B cell (primary cell): ENCODE results near the gene AUP1. TPM values are rescaled to one million over a fixed set of nuclear protein-coding genes. Genes with fewer than 3 reads are reported as not detected.

Experiments used
- ATAC-seq: fragments of 200-7000 bp; cut with Tn5 transposase; one replicate; pipeline ENCODE4 v1.10.0; 2021; ENCODE audit warnings: low read depth, mild to moderate bottlenecking, moderate number of reproducible peaks, moderate library complexity
- CTCF ChIA-PET: fragments of 350-600 bp; sonication (Branson Sonifier 250); formaldehyde crosslinking; loops from one replicate; lab custom pipeline; 2021; ENCODE audit warnings: antibody characterized with exemption, inconsistent platforms; lab: Charles Lee
- POLR2A ChIA-PET: fragments of 350-600 bp; sonication (Branson Sonifier 250); formaldehyde crosslinking; loops from one replicate; lab custom pipeline; 2021; ENCODE audit warnings: antibody characterized with exemption; lab: Charles Lee
- DNase-seq: peaks from one replicate; pipeline ENCODE4 v3.0.0; 2013
- H2AFZ ChIP-seq: 2 replicates; pipeline ENCODE4 v1.6.1; 2012; ENCODE audit warnings: mild to moderate bottlenecking, low read depth, low read length; ENCODE audit not compliant: insufficient read depth, poor library complexity, severe bottlenecking
- H3K27ac ChIP-seq, 2 donors: 1 replicate in 1 of 2; 2 replicates in 1 of 2; pipeline ENCODE4 v1.5.1; 2012 to 2013; ENCODE audit warnings: low read length in 2 of 2, mild to moderate bottlenecking in 2 of 2, moderate library complexity in 1 of 2
- H3K27me3 ChIP-seq, 4 experiments: fragments of 200-600 bp in 1 of 4; sonication (generic) in 1 of 4; replicated peaks in 1 of 4; 1 replicate in 2 of 4; 2 replicates in 2 of 4; pipeline versions ENCODE4 v1.6.1 to v1.7.0; 2013 to 2016; ENCODE audit warnings: low read length in 3 of 4, mild to moderate bottlenecking in 2 of 4, mixed read lengths in 1 of 4, moderate library complexity in 1 of 4; ENCODE audit not compliant: insufficient read depth in 4 of 4, control insufficient read depth in 3 of 4; ENCODE audit errors: control extremely low read depth in 1 of 4
- H3K36me3 ChIP-seq, 2 experiments: replicated peaks in 1 of 2; 1 replicate in 1 of 2; 2 replicates in 1 of 2; pipeline versions ENCODE4 v1.6.1 to v1.7.1; 2013; ENCODE audit warnings: low read length in 1 of 2; ENCODE audit not compliant: insufficient read depth in 2 of 2, control insufficient read depth in 1 of 2; ENCODE audit errors: control extremely low read depth in 1 of 2, extremely low read depth in 1 of 2
- H3K4me1 ChIP-seq, 2 donors: fragments of 200-600 bp in 1 of 2; sonication (generic) in 1 of 2; 1 replicate in 1 of 2; 2 replicates in 1 of 2; pipeline versions ENCODE4 v1.5.1 to v1.6.1; 2013 to 2017; ENCODE audit warnings: low read length in 2 of 2; ENCODE audit not compliant: control insufficient read depth in 2 of 2, insufficient read depth in 2 of 2
- H3K4me2 ChIP-seq: replicated peaks from 2 replicates; pipeline ENCODE3; 2012; ENCODE audit warnings: mild to moderate bottlenecking, low read depth, low read length; ENCODE audit not compliant: poor library complexity, severe bottlenecking
- H3K4me3 ChIP-seq, 5 experiments: fragments of 200-600 bp in 1 of 5; sonication (generic) in 1 of 5; 1 replicate in 3 of 5; 2 replicates in 2 of 5; pipeline versions ENCODE4 v1.5.1 to v1.7.0; 2011 to 2016; ENCODE audit warnings: low read length in 4 of 5, mild to moderate bottlenecking in 4 of 5, low read depth in 2 of 5, control low read depth in 1 of 5, moderate library complexity in 1 of 5; ENCODE audit not compliant: insufficient read depth in 1 of 5; ENCODE audit errors: control extremely low read depth in 1 of 5, extremely low read depth in 1 of 5
- H3K79me2 ChIP-seq: fragments of 200-600 bp; sonication (generic); one replicate; pipeline ENCODE4 v1.6.0; 2016; ENCODE audit warnings: low read length; ENCODE audit not compliant: control insufficient read depth, insufficient read depth
- H3K9ac ChIP-seq: fragments of 200-600 bp; sonication (generic); 2 replicates; pipeline ENCODE4 v1.6.1; 2017; ENCODE audit warnings: mild to moderate bottlenecking, low read length, moderate library complexity
- H3K9me3 ChIP-seq, 3 donors: one replicate each; pipeline versions ENCODE4 v1.6.1 to v1.7.1; 2013; ENCODE audit warnings: low read length in 2 of 3; ENCODE audit not compliant: control insufficient read depth in 2 of 3, insufficient read depth in 1 of 3; ENCODE audit errors: control extremely low read depth in 1 of 3
- H4K20me1 ChIP-seq: 2 replicates; pipeline ENCODE4 v1.6.0; 2012; ENCODE audit warnings: mild to moderate bottlenecking, low read length; ENCODE audit not compliant: insufficient read depth, control insufficient read depth, poor library complexity, severe bottlenecking
- H3K27ac Mint-ChIP-seq: one replicate; pipeline ENCODE4 v1.8.0; 2021; ENCODE audit warnings: mixed read lengths
- H3K27me3 Mint-ChIP-seq: one replicate; pipeline ENCODE4 v1.8.0; 2021; ENCODE audit warnings: mixed read lengths
- H3K4me1 Mint-ChIP-seq: one replicate; pipeline ENCODE4 v1.8.0; 2021; ENCODE audit warnings: mixed read lengths
- H3K4me3 Mint-ChIP-seq: one replicate; pipeline ENCODE4 v1.8.0; 2021; ENCODE audit warnings: mixed read lengths
- H3K9me3 Mint-ChIP-seq: one replicate; pipeline ENCODE4 v1.8.0; 2022; ENCODE audit warnings: mixed read lengths; ENCODE audit not compliant: insufficient read depth
- CTCF ChIP-seq: fragments of 200-600 bp; IDR thresholded peaks from one replicate; pipeline ENCODE4 v1.8.0; 2022; ENCODE audit warnings: antibody characterized with exemption, mild to moderate bottlenecking
- EZH2 ChIP-seq: IDR thresholded peaks from 2 replicates; pipeline ENCODE4 v1.6.1; 2012; ENCODE audit warnings: borderline replicate concordance, low read depth, mild to moderate bottlenecking, moderate library complexity, low read length; ENCODE audit not compliant: insufficient read depth, poor library complexity, severe bottlenecking
- WGBS: methylation state at CpG from one replicate; pipeline ENCODE4 v1.1.5; 2013; ENCODE audit warnings: missing lambda C conversion rate; ENCODE audit not compliant: insufficient coverage; 5-methylcytosine and 5-hydroxymethylcytosine counted together
- intact Hi-C: fragments of 100-400 bp; cut with micrococcal nuclease; formaldehyde crosslinking; loops from one replicate; pipeline ENCODE4 v1.10.0; 2022
- polyA plus RNA-seq: library from polyadenylated mRNA; depleted of rRNA; stranded (reverse); fragments of >200 nt; gene quantifications from 2 replicates; pipeline ENCODE4 v1.2.3, GENCODE V29; 2012
- total RNA-seq, 2 donors: library from RNA; stranded (reverse); fragments of 120-200 nt in 1 of 2; gene quantifications; 1 replicate in 1 of 2; 2 replicates in 1 of 2; pipeline versions ENCODE4 v1.2.3 to v1.2.4, GENCODE V29; 2013 to 2022

AUP1 gene
- total and polyA plus RNA-seq, 2 donors (not counting 1 experiment from before 2014, with no cell fraction given), result 201 to 525 TPM

- Mint-ChIP-seq H3K9me3 (no peaks in the 10 kb centered on the region), H3K4me1 (peaks cover 32% of the 10 kb centered on the region), H3K4me3 (peak overlapping the region; percentile 92), H3K27me3 (peaks cover 38% of the 10 kb centered on the region), H3K27ac (peak overlapping the region; percentile 26)
- peak overlapping the region in 1 of 5 experiments; percentile 69 for H3K4me3 ChIP-seq
- no peaks in the 10 kb centered on the region for H3K79me2 ChIP-seq
- DNase-seq, result no peak
- H3K27me3 ChIP-seq, result peaks cover 0 to 52% (median 28%) of the 10 kb centered on the region in 4 experiments
- ChIA-PET CTCF (interaction anchor here (1.4 to 1.7 kb wide), 3 partner anchors 10 to 89 kb away, joined by 4 to 6 read pairs (median 4); partner anchors contain the start of gene PCGF1), POLR2A (interaction anchor here (0.5 to 1.9 kb wide), 4 partner anchors 10 to 35 kb away, joined by 3 to 7 read pairs (median 3); partner anchors contain the start of genes AUP1, HTRA2 and PCGF1)
- H3K27ac ChIP-seq, result no peak overlapping the region
- peak overlapping the region; percentile 70 for H3K9ac ChIP-seq
- no peak for ATAC-seq
- peak overlapping the region; percentile 91 for H3K4me2 ChIP-seq
- TF ChIP-seq CTCF (no peak), EZH2 (no peak)
- H4K20me1 ChIP-seq, result no peaks in the 10 kb centered on the region
- H3K4me1 ChIP-seq, result peaks cover 31 to 34% of the 10 kb centered on the region in 2 donors
- H2AFZ ChIP-seq, result no peak overlapping the region
- intact Hi-C loops, result loop anchor here (5.0 kb wide), 1 partner anchor 35 kb away; no protein-coding TSS in a partner anchor
- peaks cover 0 to 18% (median 0%) of the 10 kb centered on the region in 3 donors for H3K9me3 ChIP-seq
- H3K36me3 ChIP-seq, result peaks cover 0 to 20% of the 10 kb centered on the region in 2 experiments
- WGBS, result 70% methylated on average over 14 of the region's 19 CpGs
These were observed 32.3 kb downstream of the AUP1 start for GRCh38 chr2:74496997-74497776.

- ATAC-seq, result no peak
- Mint-ChIP-seq H3K4me3 (no peak overlapping the region), H3K27ac (no peak overlapping the region), H3K27me3 (peaks cover 22% of the 10 kb centered on the region), H3K9me3 (no peaks in the 10 kb centered on the region), H3K4me1 (peaks cover 26% of the 10 kb centered on the region)
- Histone ChIP-seq H3K27ac (no peak overlapping the region), H3K4me3 (no peak overlapping the region), H3K9ac (no peak overlapping the region), H3K4me1 (peaks cover 28 to 30% of the 10 kb centered on the region in 2 donors), H3K27me3 (peaks cover 0 to 35% (median 22%) of the 10 kb centered on the region in 4 experiments), H3K4me2 (no peak overlapping the region), H2AFZ (no peak overlapping the region), H4K20me1 (no peaks in the 10 kb centered on the region), H3K36me3 (peaks cover 0 to 38% of the 10 kb centered on the region in 2 experiments), H3K9me3 (peaks cover 0 to 18% (median 0%) of the 10 kb centered on the region in 3 donors), H3K79me2 (no peaks in the 10 kb centered on the region)
- WGBS, result no CpG with 5 or more reads among the region's 1 CpG
- intact Hi-C loops, result loop anchor here (5.0 kb wide), 1 partner anchor 37 kb away; no protein-coding TSS in a partner anchor
- no peak for TF ChIP-seq EZH2
- no peak for TF ChIP-seq CTCF
- ChIA-PET CTCF (interaction anchor here (0.9 to 2.9 kb wide), 4 partner anchors 8 to 160 kb away, joined by 3 to 8 read pairs (median 4); partner anchors contain the start of genes CCDC142 and TTC31), POLR2A (no interaction called here)
- DNase-seq, result no peak
These were observed 34.1 kb downstream of the AUP1 start for GRCh38 chr2:74495440-74495839.
